Measurements from ENCODE around the gene ACTL7B.

DNA sequence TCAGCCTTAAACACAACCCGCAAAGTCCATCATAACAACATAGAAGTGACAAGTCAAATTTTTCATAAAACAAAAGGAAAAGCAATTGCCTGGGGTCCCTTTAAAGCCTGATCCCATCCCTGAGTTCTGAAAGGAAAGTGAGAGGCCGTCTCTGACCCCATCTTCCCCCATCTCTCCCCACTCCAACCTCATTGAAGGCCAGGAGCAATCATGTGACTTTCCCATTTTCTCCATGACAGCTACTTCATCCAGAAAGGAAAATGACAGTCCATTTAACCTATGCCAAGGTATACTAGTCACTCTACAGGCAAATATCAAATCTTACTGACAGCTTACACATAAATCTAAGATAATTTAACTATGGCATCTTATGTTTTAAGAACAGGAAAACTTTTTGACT is 21.7 kb upstream of the ACTL7B start:
- TF ChIP-seq ZNF549 (tag by site-specific recombination; IDR thresholded peaks at IDR 0.05) (no peak), ZBTB21 (tag by site-specific recombination; IDR thresholded peaks at IDR 0.05) (no peak), ZFP41 (tag by site-specific recombination; IDR thresholded peaks at IDR 0.05; ENCODE audit: borderline replicate concordance) (no peak)
- TF ChIP-seq, protein P1, sequence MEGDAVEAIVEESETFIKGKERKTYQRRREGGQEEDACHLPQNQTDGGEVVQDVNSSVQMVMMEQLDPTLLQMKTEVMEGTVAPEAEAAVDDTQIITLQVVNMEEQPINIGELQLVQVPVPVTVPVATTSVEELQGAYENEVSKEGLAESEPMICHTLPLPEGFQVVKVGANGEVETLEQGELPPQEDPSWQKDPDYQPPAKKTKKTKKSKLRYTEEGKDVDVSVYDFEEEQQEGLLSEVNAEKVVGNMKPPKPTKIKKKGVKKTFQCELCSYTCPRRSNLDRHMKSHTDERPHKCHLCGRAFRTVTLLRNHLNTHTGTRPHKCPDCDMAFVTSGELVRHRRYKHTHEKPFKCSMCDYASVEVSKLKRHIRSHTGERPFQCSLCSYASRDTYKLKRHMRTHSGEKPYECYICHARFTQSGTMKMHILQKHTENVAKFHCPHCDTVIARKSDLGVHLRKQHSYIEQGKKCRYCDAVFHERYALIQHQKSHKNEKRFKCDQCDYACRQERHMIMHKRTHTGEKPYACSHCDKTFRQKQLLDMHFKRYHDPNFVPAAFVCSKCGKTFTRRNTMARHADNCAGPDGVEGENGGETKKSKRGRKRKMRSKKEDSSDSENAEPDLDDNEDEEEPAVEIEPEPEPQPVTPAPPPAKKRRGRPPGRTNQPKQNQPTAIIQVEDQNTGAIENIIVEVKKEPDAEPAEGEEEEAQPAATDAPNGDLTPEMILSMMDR (tag by site-specific recombination; IDR thresholded peaks at IDR 0.05) = no peak
